OCI-M2 (cell line): ENCODE results near the gene PODXL2.
"Not testable (repeated sequence)": the region's sequence is repeated elsewhere in the genome, so short reads cannot be mapped to it uniquely, and the experiment has no call there.

Experiments used
- DNase-seq: peaks from one replicate; lab custom pipeline; 2025; ENCODE audit not compliant: unreplicated experiment; lab: John Stamatoyannopoulos, UW

Gene PODXL2

DNA sequence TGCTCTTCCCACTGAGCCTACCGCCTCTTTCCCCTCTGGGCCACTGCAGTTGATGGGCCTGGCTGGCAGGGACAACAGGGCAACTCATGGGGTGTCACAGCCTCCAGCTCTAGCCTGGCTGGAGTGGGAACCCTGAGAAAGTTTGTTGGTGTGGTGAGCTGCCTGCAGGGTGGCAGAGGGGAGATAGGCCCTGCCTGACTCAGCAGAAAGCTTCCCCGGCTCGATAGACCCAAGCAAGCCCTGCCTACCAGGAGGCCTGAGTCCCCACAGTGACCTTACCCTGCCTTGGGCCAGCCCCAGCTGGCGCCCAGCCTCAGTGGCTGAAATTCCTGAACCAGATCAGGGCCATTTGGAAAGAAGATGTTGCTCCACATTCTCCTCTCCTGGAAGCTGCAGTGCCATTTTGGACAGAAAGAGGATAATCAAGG, 73.2 kb downstream of the PODXL2 start:
- no peak for DNase-seq

- DNase-seq = not testable (repeated sequence)
Measured at GRCh38 chr3:127704840-127705239, 75.9 kb downstream of the PODXL2 start.

DNA sequence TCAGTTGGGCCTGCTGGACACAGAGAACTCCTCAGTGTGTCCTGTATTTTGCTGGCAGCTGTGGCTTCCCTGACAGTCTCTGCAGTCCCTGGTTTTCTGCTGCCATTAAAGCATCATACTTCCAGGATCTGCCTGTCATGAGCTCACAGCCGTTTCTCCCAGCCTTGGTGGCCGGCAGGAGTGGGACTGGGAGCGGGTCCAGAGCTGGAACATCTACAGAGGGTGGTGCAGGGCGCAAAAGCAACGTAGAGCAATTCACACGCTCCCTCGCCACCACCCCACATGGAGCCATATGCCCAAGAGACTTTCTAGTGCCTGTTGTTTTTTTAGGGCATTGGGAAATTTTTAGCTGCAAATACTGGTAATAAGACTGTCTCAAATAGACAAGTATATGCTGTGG, 77.3 kb downstream of the PODXL2 start:
- DNase-seq = no peak

GRCh38 chr3:127706785-127707351, 77.9 kb downstream of the PODXL2 start:
- no peak for DNase-seq

DNA sequence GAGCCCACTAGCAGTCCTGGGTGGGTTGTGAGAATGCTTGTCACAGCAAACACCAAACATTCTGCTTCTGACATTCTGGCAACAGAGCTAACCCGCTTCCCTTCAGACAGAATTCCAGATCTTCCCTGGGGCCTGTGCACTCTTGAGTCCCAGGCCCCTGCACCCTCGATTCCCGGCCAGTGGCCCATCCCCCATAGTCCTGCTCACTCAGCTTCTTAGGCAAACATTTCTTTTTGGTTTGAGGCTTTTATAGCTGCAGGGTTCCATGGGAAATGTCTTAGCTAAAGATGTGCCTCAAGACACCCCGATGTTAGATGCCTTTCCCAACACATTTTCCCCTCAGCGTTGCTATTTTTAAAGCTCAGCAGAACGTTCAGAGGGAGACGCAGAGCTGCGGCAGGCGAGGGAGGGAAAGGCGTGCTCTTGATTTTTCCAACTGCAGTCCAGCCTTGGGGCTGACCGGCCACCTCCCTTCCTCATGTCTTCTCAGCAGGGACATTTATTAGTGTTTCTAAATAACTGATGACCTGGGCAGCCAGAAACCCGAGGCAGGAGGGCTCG, 78.9 kb downstream of the PODXL2 start:
- no peak for DNase-seq

GRCh38 chr3:127708837-127709236, 79.9 kb downstream of the PODXL2 start:
- no peak for DNase-seq

- no peak for DNase-seq
Measured at GRCh38 chr3:127709320-127710060, 80.5 kb downstream of the PODXL2 start.

DNA sequence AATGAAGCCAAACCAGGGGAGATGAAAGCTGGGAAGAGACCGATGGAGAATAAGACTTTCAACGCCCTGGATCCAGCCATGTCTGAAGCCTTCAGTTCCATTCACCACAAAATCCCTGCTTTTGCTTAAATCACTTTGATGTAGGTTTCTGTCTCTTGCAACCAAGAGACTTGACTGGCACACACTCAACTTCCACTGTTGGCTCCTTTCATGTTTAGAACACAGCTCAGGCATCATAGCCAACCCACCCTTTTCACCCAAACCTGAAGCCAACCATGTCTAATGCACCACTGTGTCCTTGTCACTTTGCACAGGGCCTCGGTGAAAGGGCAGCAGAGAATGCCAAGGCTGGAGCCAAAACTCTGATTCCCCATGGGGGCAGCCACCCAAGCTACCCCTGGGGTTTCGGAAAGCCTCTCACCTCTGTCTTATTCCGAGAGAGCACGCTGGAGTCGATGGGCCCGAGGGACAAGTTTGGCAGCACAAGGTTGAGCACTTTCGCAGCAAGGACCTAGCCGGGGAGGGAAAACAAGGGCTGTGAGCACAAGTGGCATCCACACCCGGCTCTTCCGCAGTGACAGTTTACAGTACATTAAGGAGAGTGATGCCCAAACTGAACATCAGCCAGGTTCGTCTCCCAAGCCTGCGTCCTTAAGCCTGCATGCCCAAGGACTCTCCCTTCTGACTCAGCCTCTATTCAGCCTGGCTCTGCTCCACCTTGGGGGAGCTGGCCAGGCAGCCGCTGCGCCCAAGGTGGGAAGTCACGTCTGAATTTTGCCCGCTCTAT, 81.4 kb downstream of the PODXL2 start:
- DNase-seq = no peak

DNA sequence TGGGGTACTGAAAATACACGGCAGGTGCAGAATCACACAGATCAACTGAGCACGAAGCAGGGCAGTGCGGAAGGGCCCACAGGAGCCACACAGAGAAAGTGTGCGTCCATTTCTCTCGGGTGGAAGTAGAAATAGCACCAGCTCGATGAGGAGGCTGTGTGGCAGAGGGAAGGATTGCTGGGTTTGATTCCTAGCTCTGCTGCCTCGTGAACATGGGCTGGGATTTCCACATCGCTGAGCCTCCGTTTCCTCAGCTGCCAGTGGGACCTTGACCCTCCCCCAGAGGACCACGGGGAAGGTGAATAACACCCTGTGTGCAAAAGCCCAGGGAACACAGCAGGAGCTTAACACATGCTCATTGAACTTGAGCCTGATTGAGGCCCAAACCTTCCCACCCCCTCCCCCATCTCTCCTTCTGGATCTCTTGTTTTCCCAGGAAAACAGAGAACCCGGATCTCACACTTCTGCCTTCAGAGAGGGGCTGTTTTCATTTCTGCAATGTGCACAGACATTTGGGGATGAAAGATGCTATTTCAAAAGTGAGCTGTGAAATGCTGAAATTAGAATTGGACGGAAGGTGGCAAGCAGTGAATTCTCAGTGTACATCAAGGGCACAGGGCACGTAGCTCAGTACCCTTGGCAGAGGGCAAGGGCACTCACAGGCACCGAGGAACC, 82.2 kb downstream of the PODXL2 start:
- no peak for DNase-seq

GRCh38 chr3:127711896-127712295, 82.9 kb downstream of the PODXL2 start:
- DNase-seq = no peak

DNA sequence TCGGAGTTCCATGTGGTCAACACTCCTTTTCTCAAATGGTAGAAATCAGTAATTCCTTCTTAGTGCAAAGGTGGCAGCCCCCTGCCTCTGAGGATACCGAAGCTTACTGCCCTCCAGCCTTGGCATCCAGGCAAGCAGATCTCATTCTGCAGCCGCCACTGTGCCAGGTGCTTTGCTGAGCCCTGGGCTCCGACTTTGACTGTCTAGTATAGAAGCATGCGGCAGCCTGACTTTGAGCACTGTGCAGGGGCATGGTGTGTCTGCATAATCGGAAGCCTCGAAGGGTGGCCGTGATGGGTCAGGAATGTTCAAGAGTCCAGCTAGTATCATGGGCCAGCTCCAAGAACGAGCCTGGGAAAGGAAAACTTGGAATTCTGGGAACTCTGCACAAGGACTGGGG, 83.5 kb downstream of the PODXL2 start:
- no peak for DNase-seq

- DNase-seq = no peak
Measured at GRCh38 chr3:127712881-127713771, 84.1 kb downstream of the PODXL2 start.

DNA sequence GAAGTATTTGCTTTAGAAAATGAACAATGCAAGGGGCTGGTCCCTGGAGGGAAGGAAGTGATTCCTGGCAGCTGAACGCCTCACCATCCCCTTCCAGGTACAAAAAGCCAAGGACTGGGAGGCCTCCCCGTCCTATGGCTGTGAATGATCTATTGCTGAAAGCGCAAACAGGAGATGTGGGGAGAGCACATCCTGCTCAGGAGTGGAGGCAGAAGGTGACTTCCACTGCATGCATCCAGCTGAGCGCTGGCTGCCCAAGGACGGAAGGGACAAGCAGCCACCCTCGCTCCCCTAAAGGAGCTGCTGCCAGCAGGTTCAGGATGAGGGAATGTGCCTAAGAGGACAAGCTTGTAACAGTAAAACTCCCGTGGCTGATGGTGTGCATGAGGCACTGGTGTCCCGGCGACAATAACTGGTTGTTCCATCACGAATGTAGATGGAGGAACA, 85.2 kb downstream of the PODXL2 start:
- DNase-seq = no peak

DNA sequence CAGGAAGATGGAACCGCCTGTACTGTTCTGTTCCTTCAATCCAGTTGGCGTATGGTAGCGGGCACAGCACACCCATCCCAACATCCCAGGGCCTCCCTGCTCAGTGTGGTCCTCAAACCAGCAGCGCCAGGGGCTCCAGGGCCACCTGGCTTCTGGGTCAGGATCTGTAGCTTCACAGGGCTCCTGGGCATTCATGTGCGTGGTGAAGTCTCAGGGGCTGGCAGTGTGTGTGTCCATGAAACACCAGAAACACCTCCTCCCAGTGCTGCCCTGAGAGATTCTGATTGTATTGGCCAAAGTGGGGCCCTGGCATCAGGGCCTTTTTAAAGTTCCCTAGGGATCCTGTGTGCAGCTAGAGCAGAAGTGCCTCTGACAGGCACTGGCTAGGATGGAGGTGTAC, 85.9 kb downstream of the PODXL2 start:
- no peak for DNase-seq

GRCh38 chr3:127715532-127715931, 86.5 kb downstream of the PODXL2 start:
- no peak for DNase-seq

- DNase-seq = no peak
Measured at GRCh38 chr3:127716384-127716783, 87.4 kb downstream of the PODXL2 start.

GRCh38 chr3:127717357-127718244, 88.6 kb downstream of the PODXL2 start:
- DNase-seq = no peak

- DNase-seq = no peak
Measured at GRCh38 chr3:127718245-127718915, 89.4 kb downstream of the PODXL2 start.

GRCh38 chr3:127718916-127719290, 89.9 kb downstream of the PODXL2 start:
- no peak for DNase-seq
